ENCODE data around the gene AFAP1.

GRCh38 chr4:7956270-7956808 is 16.7 kb upstream of the AFAP1 start:
- no peak for TF ChIP-seq CTCF (IDR thresholded peaks at IDR 0.05)
- TF ChIP-seq POLR2A (IDR thresholded peaks at IDR 0.05) = no peak
